ENCODE measurements around the gene DIP2C.

GRCh38 chr10:371515-371914 lies 318.0 kb downstream of the DIP2C start:
- TF ChIP-seq CTCF (conservative IDR thresholded peaks at IDR 0.05 in 1 of 2, IDR thresholded peaks at IDR 0.05 in 1 of 2; ENCODE audit: extremely low read depth in 1 of 2, insufficient read depth in 1 of 2, low read depth in 1 of 2, low read length in 2 of 2): no peak
- TF ChIP-seq EZH2 (IDR thresholded peaks at IDR 0.05; ENCODE audit: borderline replicate concordance, low read length): no peak

Measured in mammary epithelial cell (primary cell).